HG03103 (cell line): ENCODE data around the gene RAB3B.
"Not testable (repeated sequence)": the region's sequence is repeated elsewhere in the genome, so short reads cannot be mapped to it uniquely, and the experiment has no call there.

Experiments used
- ATAC-seq: cut with Tn5 transposase; IDR thresholded peaks from one replicate; pipeline ENCODE4 v1.9.1; 2021; ENCODE audit warnings: low read depth; ENCODE audit not compliant: unreplicated experiment

The RAB3B gene

DNA sequence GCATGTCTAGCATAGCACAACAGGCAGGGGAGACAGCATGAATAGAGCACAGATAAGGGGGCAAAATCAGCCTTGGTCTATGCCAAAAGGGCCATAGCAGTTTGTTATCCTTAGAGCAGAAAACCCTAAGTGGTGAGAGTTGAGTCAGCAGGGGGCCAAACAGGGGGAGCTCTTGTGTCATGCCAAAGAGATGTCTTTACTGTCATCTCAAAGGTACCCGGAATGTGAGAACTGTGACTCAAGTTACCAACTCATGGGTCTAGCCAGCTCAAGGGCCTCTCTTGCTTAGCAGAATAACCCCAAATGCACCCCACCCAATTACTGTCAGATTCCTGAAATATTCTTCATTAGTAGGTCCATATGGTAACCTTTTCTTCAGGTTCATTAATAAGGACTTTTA is 66.0 kb downstream of the RAB3B start:
- ATAC-seq = no peak

- ATAC-seq = no peak
Observed at GRCh38 chr1:51922040-51922439, 68.5 kb downstream of the RAB3B start.

- no peak for ATAC-seq
Observed at GRCh38 chr1:51920130-51920529, 70.4 kb downstream of the RAB3B start.

GRCh38 chr1:51919684-51920083 is 70.8 kb downstream of the RAB3B start:
- ATAC-seq = no peak

DNA sequence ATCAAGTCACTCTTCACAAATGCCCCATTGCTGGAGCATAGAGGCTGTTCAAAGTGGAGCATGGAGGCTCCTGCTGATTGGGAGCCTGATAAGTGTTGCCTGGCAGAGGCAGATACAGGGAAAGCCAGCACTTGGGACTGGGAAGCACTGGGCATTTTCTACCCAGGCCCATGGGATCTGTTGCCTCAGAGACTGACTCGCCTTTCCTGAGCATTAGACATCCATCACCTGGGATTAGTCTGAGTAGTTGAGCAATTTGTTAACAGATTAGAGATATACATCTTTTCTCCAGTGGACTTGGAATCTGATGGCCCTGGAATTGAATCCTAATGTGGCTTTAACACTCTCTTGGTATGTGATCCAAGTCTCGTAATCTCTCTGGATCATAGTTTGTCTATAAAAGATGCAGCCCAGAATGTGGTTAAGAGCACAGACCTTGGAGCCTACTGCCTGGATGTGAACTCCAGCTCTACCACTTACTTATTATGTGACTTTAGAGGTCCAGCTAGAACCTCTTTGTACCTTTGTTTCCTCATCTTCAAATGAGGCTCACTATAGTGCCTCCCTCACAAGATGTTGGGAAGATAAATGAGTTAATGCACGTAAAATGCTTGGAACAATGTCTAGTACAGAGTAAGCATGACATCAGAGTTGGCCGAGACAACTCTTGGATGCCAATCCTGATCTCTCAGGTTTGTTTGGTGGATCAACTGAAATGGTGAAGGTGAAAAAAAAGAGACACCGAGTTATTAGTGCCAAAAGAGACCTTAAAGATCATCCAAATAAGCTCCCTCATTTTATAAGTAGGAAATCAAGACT is 73.7 kb downstream of the RAB3B start:
- ATAC-seq = no peak

GRCh38 chr1:51915951-51916350 is 74.5 kb downstream of the RAB3B start:
- no peak for ATAC-seq

GRCh38 chr1:51912881-51913280 is 77.6 kb downstream of the RAB3B start:
- no peak for ATAC-seq

DNA sequence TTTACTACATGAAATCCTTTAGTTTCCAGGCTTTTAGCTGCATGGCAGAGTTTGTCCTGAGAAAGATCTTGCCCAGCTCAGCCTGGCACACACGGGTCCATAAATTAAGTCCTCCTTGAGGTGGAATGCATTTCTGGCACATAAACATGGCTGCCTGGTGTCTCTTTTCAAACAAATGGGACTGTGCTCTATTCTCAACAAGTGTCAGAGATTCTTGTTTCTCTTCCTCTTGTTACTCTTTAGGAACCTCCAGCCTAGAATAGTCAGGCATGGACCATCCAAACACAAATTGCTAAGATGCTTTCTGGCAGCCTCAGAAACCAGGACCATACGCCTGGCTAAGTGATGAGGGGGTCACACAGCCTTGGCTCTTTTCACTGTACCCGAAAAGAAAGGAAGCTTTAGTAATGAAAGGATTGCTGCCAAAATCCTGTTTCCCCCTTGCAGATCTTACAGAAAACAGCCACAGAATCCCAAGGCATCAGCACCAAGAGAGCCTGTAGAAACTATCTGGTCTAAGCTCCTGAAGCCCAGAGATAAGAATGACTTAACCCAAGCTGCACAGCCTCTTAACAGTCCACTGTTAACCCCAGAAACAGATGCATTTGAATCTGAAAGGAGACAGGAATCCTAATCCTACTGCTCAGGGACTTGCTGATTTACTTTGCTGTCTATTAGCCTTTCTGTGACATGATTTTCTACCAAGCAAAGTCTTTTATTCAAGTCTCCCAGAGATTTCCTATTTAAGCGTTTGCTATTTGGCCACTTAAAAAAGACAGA is 80.1 kb downstream of the RAB3B start:
- no peak for ATAC-seq

DNA sequence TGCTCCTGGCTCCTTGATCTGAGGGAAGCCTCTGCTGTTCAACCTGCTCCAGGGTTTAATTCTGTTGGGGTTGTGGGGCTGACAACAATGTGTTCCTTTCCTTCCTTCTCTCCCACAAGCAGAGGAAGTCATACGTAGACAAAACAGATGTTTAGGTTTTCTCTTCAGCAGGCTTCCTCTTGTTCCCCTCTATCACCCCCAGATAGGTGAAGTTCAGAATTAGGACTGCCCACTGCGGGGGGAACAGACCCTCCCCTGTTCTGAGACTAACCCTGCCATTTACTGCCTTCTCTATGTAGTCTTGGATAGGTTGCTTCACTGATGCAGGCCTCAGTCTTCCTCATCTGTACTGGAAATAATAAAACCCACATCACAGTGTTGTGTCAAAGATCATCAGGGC is 82.0 kb downstream of the RAB3B start:
- ATAC-seq = no peak

GRCh38 chr1:51907079-51907702 is 83.3 kb downstream of the RAB3B start:
- ATAC-seq = no peak

- no peak for ATAC-seq
Observed at GRCh38 chr1:51906306-51907078, 84.0 kb downstream of the RAB3B start.

GRCh38 chr1:51902456-51902855 is 88.0 kb downstream of the RAB3B start:
- ATAC-seq = no peak

GRCh38 chr1:51901151-51901550 is 89.3 kb downstream of the RAB3B start:
- no peak for ATAC-seq

- ATAC-seq = no peak
Observed at GRCh38 chr1:51899022-51899421, 91.5 kb downstream of the RAB3B start.

DNA sequence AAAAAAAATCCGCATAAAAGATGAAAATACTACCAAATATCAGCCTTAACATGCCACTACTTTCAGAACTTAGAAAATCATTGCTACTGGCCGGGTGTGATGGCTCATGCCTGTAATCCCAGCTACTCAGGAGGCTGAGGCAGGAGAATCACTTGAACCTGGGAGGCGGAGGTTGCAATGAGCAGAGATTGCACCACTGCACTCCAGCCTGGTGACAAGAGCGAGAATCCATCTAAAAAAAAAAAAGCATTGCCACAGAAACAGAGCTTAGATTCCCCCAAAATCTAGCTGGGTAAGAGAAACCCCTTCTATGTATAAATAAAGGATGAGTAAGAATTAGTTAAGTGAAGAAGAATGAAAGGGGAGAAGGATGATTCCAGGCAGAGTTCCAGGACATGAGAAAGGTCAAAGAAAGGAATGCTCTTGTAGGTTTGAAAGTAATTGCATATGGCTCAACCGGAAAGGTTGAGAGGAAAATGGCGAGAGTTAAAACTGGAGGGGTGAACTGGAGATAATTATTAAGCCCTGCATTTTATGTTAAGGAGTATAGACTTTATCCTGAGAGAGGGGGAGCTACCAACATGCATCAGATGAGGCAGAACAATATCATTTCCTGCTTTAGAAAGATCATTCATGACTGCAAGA is 92.3 kb downstream of the RAB3B start:
- ATAC-seq = no peak

DNA sequence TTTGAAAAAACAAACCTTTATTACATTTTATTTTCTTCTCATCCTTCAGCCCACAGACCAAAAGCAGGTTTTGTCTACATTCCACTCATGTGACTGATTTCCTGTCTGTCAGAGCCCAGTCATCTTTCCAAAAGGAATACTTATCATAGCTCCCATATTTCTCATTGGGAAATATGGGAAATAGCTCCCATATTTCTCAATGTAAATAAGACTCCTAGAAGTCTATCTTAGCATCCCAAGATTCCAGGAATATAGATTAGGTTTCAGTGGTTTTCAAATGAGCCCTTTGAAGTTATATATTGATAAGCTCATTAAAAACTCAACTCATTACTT is 92.8 kb downstream of the RAB3B start:
- no peak for ATAC-seq

- ATAC-seq = not testable (repeated sequence)
Observed at GRCh38 chr1:51894748-51895147, 95.8 kb downstream of the RAB3B start.

DNA sequence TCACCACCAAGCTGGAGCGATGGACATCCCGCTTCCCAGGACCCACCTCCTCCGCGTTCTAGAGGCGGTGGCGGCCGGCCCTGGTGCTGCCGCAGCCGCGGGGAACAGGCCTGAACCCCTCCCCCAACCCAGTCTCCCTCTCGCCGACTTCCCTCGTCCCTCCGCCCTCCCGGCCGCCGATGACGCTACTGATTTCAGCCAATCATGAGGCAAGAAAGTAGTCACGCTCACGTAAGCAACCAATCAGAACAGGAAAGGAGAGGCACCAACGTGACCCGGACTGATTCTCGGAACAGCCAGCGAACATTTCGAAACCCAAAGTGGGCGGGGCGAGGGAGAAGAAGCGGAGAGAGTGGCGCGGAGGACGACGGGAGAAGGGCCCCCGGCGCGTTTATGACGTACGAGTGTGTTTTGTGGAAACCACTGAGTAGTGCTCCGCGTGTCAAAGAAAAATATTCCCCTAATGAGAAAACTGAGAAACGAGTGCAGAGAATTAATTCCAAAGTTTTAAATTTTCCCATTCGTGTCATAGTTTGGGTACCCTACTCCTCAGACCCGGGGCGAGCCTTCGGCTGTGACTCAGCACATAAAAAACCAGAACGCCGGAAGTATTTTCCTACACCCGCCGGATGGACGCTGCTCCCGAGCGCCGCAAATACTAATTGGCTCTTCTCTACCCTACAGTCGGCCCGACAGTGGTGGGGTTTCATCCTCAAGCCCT is 111.7 kb downstream of the RAB3B start, which contains the start of gene NRDC:
Gene NRDC, minus strand, starts transcription at position 112 of the 721 bp plus-strand sequence. CDS start 112 bp downstream, outside the sequence.
- peak; percentile 91 for ATAC-seq

DNA sequence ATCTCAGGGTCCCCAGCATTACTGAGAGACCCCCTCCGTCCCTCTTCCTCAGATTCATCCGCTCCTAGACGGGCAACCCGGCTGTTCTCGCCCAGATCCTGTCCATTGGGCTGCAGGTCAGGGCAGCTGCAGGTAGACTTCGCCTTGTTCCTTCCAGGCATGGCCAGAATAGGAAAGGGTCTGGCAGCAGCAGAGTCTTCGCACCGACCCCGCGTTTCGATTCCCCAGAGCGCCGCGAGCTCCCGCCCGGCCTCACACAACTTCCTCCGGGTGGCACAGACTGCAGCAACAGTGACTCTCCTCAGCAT is 112.2 kb downstream of the RAB3B start:
- ATAC-seq = peak; percentile 5
